ENCODE data around the gene MTG1.
"Not testable (repeated sequence)": the region's sequence is repeated elsewhere in the genome, so short reads cannot be mapped to it uniquely, and the experiment has no call there.

MTG1 gene

DNA sequence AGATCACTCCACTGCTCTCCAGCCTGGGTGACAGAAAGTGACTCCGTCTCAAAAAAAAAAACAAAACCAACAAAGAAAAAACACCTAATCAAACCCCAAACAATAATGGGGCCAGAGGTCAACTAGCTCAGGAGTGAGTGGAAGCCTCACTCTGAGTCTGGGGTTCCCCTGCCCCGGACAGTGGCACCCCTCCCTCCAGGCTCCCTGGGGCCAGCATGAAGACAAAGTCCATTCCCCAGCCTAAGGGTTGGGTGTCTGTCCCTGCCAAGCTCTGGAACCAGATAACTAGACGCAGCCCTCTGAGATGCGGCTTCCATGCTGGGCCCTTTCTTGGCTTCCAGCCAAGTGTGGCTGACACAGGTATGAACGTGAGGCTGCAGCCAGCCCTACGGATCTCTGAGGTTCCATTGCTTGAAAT lies 34.4 kb upstream of the MTG1 start:
- DNase-seq = no peak

DNA sequence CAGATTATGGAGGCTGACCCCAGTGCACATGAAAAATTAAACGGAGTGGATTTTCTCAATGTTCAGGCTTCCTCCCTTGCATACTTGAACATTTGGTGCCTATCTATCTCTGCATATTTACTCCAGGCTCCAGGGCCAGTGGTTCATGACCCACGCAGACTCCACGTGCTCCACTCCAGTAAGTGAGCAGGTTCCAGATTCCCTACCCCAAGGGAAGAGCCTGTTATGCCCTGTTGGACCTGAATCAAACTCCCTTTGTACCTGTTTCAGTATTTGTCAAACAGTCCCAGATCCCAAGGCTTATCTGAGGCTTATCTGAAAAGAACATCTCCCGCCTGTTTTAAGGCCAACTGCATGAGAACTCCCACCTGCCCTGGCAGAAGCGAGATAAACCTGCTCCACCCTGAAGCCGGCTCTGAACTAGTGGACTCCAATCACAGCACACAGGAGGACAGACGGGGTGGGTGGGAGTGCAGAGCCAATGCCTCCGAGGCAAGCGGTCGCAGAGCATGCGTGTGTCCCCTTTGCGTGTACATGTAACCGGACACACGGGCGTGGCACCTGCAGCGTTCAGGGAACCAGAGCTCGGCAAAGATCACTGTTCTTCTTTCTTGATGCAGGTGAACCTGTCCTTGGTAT lies 33.9 kb upstream of the MTG1 start:
- peak; percentile 68 for DNase-seq

DNA sequence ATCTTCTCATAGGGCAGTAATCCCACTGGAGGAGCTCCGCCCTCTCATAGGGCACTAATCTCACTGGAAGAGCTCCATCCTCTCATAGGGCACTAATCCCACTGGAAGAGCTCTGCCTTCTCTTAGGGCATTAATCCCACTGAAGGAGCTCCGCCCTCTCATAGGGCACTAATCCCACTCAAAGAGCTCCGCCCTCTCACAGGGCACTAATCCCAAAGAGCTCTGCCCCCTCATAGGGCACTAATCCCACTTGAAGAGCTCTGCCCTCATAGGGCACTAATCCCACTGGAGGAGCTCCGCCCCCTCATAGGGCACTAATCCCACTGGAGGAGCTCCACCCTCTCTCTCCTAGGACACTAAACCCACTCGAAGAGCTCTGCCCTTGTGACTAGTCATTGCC lies 32.7 kb upstream of the MTG1 start:
- DNase-seq = no peak

DNA sequence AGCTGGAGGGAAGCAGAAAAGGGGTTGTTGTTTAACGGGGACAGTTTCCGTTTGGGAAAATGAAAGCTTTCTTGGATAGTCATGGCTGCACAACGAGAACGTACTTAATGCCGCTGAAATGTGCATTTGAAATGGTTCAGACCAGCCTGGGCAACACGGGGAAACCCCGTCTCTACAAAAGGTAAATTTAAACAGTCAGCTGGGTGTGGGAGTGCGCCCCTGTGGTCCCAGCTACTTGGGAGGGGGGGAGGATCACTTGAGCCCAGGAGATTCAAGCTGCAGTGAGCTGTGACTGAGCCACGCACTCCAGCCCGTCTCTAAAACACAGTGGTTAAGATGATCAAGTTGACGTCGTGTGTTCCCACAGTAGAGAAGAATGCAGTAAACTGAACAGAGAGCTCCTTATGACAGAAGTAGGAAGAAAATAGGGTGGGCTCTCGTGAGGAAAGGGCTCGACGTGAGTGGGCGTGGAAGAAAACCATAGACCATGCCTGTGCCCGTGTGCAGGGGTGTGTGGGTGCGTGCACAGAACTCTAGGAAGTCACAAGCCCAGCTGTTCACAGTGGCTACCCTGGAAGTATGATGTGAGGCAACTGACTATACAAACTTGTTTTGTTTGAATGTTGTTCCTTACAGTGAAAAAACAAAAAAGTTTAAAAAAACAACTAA lies 32.0 kb upstream of the MTG1 start:
- no peak for DNase-seq

DNA sequence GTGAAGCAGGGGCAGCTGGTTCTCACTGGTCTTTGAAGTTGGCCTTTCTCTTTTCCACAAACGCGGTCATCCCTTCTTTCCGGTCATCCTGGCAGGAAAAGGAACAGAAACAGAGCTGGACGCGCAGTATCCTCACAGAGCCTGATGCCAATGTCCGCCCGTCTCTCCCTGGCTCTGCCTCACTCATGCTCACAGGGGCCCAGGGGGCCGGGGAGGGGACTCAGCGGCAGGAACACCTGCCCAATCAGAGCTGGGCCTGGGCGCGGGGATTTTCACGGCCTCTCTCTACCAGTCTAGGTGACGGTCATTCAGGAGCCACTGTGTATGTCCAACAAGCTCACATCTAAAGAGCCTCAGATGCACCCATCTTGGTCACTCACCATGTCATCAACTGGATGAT lies 31.1 kb upstream of the MTG1 start:
- DNase-seq = no peak

DNA sequence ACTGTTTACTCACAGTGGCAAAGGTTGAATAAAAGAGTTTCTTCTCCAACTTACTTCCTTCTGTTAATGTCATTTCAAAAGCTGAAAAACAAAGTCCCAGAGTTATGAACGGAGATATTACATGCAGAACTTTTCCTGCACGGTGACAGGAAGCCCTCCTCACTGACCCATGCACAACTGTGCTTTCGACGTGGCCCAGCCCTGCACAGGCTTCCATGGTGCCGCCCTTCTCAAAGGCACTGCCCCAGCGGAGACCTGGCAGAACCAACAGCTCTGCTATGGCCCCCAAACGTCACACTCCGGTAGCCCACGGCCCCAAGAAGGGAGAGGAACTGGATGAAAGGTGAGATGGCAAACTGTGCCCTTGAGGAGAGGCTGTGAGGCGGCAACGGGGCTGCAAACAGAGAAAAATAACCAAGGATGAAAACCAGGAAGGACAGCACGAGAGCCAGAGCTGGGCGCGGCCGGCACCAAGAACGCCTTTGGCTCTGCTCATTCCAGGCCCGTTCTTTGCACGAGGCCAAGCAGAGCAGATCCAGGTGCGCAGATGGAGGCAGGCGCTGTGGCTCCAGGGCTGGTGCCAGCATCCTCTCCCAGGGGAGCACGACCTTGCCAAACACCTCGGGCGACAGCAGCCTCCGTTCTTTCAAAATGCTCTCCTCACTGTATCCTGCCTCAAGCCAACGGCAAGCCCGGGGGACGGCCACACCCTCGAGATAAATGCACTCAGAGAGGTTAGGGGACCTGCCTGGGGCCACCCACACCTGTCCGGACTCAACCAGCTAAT lies 29.1 kb upstream of the MTG1 start:
- no peak for DNase-seq

DNA sequence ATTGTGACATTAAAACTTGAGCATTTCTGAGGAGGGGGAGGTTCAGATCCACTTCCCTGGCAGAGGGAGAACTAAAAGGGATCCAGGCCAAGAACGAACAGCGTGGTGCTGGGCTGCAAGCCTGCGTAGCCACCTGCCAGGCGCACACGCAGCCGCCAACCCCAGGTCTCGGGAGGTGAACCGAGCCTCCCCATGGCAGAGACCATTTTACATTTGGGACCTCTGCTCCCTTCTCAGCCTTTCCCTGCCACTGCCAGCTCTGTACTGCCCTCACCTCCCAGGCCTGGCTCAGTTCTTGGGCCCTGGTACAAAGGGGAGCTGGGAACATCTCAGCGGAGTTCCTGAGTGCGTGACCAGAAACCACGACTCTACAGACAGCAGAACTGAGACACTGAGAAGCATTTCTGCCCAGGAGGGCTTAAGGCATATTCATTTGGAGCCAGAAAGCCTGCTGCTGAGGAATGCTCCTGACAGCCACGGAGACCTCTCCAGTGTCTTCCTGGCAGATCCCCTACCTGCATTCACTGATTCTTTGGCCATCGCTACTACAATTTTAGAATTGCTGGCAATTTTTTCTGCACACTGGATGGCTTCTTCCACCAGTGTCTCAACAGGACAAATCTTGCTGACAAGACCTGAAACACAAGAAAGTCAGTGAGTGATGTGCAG lies 28.4 kb upstream of the MTG1 start:
- no peak for DNase-seq

DNA sequence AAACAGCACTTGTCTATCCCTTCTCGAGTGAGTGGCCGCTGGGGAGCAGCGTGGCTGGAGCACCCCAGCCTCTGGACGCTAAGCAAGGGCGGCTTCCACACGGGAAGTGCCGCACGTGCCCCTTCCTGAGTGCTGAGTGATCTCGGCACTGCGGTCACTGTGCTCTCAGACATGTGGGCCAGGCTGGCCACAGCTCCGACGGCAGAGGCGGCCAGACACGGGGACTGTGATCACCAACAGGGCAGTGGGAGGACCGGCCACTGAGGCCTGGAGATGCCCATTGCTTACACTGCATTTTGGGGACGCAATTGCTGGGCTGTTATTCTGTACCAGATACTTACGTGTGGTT lies 27.9 kb upstream of the MTG1 start:
- no peak for DNase-seq

DNA sequence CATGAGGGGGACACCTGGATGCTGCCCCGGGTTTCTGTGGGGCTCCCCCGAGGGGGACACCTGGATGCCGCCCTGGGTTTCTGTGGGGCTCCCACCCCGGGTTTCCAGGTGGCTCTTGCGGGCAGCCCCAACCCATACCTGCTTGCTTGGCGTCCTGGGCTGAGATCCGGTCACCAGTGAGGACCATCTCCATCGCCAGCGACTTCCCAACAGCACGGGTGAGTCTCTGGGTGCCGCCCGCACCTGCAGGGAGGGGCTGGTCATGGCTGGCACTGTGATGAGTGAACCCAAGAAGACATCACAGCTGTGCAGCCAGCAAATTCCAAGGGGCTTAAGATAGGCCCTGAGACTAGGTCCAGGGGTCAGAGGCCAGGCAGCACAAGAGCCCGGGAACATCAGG lies 27.2 kb upstream of the MTG1 start:
- no peak for DNase-seq

DNA sequence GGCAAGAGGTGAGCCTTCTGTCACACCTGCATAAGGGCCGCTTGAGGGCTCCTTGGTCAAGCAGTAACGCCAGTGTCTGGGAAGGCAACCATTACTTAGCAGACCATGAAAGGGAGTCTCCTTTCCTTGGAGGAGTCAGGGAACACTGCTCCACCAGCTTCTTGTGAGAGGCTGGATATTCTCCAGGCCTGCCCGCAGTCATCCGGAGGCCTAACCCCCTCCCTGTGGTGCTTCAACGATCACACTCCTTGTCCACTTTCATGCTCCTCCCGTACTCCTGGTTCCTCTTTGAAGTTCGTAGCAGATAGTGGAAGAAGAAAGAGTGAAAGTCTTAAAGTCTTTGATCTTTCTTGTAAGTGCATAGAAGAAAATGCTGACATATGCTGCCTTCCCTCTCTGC lies 26.5 kb upstream of the MTG1 start:
- not testable (repeated sequence) for DNase-seq

DNA sequence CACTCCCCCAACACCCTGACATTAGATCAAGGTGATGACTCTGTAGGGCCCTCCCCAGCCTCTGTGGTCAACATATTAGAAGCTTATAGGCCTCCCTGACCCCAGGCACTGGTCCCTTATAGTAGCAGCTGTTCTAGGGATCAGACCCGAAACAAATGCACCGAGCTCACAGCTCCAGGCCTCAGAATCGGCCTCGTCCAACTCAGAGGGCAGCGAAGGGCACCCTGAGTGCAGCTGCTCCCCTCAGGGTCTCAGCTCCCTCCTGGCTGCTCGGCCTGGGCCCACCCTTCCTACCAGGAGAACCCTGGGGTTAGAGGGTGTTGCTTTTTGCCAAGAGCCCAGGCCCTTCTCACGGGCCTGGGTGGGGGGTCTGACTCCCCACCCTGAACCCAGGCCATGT lies 25.8 kb upstream of the MTG1 start:
- no peak for DNase-seq

DNA sequence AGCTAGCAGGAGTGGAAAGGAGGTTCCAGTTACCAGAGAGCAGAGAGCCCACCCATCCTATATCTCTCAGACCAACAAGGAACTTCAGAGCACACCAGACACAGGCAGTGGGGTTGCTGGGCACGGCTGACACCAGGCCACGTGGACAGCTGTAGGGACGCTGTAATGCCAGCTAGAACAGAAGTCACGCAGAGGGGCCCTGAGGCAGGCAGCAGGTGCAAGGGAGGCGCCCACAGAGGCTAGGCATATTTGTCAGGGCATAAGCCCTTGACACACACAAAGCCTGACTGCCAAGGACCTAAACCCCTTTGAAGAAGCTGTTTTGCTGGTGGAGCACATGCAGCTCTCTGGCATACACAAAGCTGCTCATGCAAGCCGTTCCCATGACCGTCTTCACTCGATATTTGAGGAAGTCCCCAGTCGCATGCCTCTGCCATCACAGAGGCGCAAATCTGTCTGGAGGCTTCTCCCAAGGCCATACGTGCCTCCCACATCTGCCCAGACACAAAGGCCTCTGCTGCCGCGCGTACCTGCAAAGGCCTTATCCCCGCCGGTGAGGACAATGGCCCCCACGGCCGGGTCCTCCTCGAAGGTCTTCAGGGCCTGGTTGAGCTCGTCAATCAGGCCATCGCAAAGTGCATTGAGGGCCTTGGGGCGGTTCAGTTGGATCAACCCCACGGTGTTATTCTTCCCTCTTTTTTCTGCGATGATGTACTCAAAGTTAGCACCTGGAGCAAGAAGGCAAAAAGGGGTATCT lies 23.7 kb upstream of the MTG1 start:
- DNase-seq = no peak

DNA sequence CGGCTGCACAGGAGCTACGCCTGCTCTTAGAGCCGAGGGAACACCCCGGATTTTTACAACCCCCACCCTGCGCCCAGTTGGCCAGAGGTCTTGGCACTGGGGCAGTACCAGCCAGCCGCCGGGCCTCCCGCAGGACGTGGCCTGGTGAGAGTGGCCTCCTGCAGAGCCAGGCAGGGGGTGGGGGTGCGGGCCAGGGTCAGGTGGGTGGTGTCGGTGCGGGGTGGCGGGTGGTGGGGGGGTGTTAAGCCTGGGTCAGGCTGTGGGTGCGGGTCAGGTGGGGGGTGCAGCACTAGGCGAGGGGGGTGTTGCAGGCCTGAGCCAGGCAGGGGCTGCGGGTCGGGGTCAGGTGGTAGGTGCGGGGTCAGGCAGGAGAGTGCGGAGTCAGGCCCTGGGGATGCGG lies 21.4 kb upstream of the MTG1 start:
- no peak for DNase-seq

DNA sequence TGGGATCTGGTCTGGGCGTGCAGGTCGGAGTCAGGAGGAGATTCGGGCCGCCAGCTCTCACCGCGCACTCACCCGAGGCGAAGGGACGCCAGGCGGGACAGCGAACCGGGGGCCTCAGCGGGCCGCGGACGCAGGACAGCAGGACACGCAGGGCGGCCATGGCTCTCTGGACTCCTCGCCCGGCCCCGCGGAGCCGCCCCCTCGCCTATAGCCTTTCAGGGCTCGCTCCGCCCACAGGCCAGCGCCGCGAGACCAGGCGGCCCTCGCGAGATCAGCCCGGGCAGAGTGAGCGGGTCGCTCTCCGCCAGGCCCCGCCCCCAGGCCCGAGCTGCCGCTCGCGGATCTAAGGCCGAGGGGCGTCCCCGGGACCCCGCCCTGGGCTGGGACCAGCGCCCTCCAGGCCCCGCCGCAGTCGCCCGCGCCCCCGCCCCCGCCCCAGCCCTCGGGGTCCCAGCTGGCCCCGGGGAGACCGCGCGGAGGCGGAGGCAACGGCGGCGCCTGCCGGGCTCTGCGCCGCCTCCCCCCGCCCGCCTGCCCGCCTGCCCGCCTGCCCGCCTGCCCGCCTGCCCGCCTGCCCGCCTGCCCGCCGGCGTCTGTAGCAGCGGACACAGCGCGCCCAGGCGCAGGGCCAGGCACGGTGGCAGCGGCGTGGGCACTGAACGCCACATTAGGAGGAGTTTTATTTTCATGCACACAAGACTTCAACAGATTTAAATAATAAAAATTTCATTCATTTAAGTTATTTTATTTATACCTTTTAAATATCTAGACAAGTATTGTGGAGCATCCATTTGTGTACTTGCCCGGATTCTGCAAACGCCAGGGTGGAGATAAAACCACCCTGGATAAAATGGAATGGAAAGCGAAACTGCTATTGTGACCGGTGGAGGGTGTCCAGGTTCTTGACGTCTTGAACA lies 20.5 kb upstream of the MTG1 start, which contains the start of gene ECHS1:
Gene ECHS1, minus strand, starts transcription at position 181 of the 917 bp plus-strand sequence. Its CDS starts 21 bp downstream, at position 160.
- DNase-seq = peak; percentile 98

DNA sequence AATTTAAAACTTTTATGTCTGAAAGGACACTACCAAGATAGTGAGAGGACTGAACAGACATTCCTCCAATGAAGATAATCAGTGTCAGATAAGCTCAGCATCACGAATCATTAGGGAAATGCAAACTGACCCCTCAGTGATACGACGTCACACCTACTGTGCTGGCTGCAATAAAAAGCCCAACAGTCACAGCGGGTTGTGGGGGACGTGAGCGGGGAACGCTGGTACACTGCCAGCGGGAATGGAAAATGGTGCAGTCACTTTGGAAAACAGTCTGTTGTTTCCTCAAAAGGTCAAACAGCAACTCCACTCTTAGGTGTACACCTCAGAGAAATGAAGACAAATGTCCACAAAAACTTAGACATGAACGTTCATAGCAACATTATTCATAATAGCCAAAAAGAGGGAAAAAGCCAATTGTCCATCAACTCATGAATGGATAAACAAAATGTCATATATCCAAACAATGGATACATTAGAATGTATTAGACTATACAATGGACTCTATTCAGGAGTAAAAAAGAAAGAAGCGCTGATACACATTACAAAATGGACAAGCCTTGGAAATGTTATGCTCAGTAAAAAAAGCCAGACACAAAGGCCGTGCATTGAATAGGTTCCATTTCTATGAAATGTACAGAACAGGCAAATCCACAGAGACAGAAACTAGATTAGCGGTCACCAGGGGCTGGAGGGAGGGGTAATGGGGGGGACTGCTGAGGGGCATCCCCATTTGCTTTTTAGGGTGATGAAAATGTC lies 18.4 kb upstream of the MTG1 start:
- DNase-seq = no peak

DNA sequence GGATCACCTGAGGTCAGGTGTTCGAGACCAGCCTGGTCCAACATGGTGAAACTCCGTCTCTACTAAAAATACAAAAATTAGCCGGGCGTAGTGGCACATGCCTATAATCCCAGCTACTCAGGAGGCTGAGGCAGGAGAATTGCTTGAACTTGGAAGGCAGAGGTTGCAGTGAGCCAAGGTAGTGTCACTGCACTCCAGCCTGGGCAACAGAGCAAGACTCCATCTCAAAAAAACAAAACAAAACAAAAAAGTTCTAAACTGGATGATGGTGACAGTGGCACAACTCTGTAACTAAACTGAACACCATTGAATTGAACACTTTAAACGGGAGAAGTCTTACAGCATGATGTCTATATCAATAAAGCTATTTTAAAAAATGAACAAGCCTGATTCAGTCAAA lies 17.8 kb upstream of the MTG1 start:
- not testable (repeated sequence) for DNase-seq

DNA sequence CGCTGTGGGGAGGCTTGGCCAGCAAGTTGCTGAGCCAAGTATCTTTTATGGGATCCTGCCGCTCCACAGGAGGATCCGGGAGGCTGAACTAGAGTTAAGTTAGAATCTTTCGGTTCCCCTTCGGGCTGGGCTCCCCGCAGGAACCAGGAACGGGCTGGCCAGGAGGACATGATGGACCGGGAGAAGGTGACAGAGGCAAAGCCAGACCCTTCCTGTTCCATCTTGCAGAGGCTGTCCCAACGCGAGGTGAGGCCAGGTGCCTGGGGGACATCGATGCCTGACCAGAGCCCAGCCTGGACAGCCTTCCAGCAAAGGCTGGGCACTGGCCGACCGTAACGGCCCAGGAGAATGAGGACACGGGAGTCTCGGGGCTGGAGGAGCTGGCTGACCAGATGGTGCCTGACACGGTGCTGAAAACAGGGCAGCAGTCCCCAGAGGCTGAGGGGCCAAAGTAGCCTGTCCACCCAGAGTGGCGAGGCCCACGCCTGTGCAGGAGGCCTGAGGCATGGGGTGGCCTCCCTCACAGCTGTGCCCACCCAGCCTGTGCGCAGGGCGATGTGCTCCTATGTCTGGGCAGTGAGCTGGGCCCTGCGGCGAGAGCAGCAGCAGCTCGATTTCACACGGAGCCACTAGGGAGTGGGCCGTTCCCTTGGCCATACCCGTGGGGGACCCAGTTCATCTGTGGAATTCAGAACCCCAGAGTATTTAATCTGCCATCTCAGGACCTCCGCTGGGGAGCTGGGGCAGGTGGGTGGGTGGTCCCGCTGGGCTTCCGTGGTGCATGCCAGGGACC lies 16.7 kb upstream of the MTG1 start:
- DNase-seq = no peak

DNA sequence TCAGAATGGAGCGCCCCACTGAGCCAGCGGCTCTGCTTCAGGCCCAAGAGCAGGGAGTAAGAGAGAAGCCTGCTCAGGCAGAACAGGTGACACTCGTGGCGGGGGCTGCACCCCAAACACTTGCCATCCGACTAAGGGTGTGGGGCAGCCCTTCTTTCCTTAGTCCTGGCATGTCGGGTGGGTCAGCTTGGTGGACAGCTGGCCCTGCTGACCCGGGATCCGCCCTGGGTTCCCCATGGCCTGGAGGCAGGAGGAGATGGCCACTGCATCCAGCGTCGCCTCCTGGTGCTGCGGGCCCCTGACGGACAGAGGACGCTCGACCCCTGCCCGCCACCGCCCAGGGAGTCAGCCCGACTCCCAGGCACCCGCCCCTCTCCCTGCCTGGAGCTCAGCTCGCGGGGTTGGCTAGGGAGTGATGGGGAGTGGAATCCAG lies 16.1 kb upstream of the MTG1 start:
- no peak for DNase-seq

DNA sequence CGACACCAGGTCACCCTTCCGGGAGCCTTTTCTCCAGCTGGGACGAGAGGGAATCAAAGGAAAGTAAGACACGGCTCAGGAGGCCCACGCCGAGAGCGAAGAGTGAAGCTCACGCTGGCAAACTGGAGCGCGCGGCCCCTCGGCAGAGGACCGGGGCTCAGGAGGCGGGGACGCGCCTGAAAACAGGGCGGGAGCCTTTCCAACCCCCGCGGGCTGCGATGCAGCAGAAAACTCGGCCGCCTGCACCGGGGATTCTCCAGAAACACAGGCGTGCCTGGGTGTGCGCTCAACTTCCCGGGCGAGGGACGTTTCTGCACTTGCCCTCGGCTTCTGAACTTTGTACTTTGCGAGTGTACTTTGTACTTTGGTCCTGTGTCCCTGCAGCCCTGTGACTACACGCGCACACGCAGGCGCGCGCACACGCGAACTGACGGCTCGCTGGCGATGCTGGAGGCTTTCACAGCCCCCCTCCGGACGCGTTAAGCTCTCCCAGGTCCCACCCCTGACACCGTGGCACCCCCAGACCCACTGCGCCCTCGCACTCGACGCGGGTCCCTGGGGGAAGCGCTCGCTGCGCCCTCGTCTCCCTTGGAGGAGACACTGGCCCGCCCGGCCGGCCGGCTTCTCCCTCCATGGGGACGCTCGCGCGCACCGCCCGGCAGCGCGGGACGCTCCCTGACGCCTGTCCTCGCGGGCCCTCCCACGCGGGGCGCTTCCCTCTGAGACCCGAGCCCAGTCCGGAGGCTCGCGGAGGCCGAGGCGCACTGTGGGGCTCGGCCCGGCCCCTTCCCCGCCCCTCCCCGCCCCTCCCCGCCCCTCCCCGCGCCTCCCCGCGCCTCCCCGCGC lies 15.5 kb upstream of the MTG1 start:
- peak; percentile 68 for DNase-seq

Data from OCI-M1 (cell line).